ENCODE data around the gene LATS2.
A peak's percentile ranks its signal among the peaks of the same experiment; 100 is the strongest.
"Not testable (repeated sequence)": the region's sequence is repeated elsewhere in the genome, so short reads cannot be mapped to it uniquely, and the experiment has no call there.

The LATS2 gene

DNA sequence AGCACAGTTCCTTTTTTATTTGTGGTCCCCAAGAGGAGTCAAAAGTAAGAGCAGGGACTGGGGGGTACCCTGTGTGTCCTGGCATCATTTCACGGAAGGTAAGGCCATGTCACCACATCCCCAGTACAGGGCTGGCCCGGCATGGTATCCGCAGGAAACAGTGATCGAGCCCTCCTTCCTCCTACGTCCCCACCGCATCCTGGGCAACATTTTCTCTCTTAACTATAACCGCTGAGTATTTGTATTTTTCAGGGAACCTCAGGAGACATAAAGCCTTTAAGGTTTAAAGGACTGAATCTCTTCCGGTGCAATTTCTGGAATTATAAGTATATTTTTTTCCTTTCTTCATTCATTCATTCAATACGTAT, 13.6 kb upstream of the LATS2 start:
- DNase-seq: peak; percentile 3

DNA sequence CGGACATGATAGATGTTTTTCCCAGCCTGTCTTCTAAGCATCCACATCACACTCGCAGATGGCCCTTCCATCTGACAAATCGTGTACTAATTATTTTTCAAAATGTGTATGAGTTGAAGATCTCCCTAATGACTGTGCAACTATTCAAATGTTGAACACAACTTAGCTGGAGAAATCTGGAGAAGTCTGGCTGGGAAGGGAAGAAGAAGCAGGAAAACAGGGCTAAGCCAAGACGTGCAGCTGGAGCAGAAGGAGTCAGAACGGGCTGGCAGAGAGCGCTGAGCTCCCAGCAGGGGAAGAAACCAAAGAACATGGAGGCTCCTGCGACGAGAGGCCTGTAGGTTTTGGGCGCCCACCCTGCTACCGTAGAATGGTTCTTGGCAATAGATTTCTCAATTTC, 13.2 kb upstream of the LATS2 start:
- no peak for DNase-seq

- no peak for DNase-seq
Measured at GRCh38 chr13:21071924-21072323, 10.5 kb upstream of the LATS2 start.

DNA sequence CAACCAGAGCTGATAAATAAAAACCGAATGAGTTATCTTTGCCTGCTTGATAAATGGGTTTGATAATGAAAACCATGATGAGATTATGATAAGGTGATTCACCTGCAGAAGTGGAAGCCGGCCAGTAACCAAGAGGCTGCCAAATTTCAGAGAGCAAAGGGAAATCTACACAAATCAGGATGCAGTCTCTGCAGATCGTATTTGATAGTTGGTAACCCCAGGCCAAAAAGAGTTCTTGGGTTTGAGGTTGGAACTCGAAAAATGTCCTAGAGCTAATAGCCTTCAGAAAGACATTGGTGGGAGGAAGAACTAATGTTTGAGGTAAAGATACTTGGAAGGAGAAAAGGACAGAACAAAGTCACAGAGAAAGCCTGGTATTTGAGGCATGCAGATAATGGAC, 9.6 kb upstream of the LATS2 start:
- no peak for DNase-seq

- no peak for DNase-seq
Measured at GRCh38 chr13:21069561-21070004, 8.2 kb upstream of the LATS2 start.

GRCh38 chr13:21067848-21068247, 6.5 kb upstream of the LATS2 start:
- DNase-seq: no peak

- DNase-seq: no peak
Measured at GRCh38 chr13:21066946-21067345, 5.6 kb upstream of the LATS2 start.

- no peak for DNase-seq
Measured at GRCh38 chr13:21065686-21066085, 4.3 kb upstream of the LATS2 start.

GRCh38 chr13:21063031-21063430, 1.6 kb upstream of the LATS2 start:
- DNase-seq: no peak

GRCh38 chr13:21060338-21061028, 903 bp downstream of the LATS2 start:
- DNase-seq: no peak

GRCh38 chr13:21059641-21060337, 1.6 kb downstream of the LATS2 start:
- no peak for DNase-seq

- DNase-seq: no peak
Measured at GRCh38 chr13:21058361-21058760, 3.0 kb downstream of the LATS2 start.

DNA sequence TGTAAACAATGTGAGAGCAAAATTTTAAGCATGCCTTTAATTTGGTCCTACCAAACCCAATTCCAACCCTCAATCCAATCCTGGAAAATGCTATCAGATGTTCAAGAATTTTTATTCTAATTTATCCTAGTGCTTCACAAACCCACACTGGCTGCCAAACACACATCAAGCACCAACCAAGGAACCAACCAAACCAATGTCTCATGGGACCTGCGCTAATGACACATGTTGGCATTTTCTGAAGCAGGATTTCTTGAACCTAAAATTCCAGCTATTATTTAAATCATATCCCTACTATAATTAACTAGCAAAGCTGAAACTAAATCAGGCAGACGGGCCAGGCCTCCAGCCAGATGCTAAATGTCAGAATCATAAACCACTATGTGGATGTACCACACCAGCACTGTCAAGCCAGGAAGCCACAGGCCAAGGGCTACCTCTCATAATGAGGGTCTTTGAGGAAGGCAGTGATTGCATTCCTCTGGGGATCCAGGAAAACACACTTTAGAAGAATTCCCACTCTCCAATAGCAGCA, 5.8 kb downstream of the LATS2 start:
- no peak for DNase-seq

DNA sequence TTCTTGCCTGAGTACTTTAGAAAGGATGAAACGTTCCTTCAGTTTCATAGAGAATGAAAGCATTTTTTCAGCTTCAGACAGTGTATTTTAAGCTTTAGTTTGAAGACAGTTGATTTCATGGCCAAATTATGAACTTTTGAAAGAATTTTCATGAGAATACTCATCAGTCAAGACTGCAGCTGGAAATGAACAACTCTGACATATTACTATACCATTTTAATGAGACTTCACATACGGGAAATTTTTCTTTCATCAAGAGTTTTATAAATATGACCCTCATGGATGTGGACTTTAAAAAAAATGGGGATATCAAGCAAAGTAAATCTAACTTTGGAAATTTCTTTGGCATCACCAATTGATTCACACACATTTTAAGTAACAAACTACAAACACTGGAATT, 6.4 kb downstream of the LATS2 start:
- no peak for DNase-seq

DNA sequence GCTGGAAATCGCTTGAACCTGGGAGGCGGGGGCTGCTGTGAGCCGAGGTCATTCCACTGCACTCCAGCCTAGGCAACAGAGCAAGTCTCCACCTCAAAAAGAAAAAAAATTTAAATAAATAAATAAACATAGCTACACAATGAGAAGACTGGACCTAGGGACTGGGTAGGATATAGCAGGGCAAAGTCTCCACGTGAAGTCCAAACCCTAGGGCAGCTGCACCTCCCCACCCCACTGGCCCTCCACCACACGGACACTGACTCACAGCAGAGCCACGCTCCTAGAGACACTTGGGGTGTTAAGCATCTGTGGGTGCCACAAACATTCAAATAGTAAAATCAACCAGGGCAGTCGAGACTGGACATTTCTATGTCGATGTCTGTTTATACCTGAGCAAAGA, 7.1 kb downstream of the LATS2 start:
- DNase-seq: no peak

GRCh38 chr13:21053231-21053630, 8.2 kb downstream of the LATS2 start:
- no peak for DNase-seq

DNA sequence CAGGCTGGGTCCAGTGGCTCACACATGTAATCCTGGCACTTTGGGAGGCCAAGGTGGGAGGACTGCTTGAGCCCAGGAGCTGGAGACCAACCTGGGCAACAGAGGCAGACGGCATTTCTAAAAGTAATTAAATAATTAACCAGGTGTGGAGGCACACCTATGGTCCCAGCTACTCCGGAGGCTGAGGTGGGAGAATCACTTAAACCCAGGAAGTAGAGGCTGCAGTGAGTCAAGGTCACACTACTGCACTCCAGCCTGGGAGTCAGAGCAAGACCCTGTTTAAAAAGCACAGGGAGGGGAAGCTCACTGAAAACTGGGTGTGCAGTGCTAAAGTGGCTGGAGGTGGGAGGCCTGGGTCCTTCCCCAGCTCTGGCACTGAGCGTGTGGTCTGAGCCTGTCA, 9.7 kb downstream of the LATS2 start:
- no peak for DNase-seq

GRCh38 chr13:21050288-21051197, 10.8 kb downstream of the LATS2 start:
- no peak for DNase-seq

DNA sequence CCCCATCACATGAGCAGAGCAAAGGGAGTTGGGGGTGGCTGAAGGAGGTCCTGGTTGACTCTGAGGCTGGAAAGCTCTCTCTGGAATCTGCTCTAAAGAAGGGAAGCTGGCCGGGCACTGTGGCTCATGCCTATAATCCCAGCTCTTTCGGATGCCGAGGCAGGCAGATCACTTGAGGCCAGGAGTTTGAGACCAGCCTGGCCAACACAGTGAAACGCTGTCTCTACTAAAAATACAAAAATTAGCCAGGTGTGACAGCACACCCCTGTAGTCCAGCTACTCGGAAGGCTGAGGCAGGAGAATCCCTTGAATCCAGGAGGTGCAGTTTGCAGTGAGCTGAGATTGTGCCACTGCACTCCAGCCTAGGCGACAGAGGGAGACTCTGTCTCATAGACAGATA, 11.7 kb downstream of the LATS2 start:
- DNase-seq: not testable (repeated sequence)

GRCh38 chr13:21048901-21049698, 12.3 kb downstream of the LATS2 start:
- DNase-seq: no peak

DNA sequence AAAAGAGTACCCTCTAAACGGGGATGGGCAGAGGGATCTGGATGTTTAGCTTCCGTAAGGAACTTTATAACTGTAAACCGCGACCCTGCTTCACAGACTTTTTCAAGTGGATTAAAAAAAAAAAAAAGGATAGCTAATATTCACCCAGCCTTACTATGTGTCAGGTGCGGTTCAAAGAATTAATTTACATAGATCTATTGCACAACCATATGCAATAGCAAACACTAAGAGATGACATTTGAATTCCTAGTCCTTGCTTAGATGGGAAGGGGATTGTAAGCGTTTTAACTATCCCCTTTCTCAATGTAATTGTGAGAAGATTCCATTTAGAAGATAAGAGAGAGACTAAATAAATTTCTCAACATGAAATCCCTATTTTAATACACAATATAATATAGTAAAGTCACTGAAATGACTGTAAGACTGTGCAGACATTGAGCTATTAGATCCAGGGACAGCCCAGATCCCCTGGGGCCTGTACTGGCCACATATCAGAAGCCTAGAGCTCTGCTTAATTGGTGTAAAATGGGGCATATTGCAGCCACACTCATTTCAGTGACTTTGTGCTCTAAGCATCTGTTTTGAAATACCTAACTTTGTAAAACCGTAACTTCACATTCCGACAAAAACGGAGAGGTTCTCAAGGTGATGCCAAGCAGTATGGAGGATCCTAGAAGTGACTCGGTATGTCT, 13.6 kb downstream of the LATS2 start:
- no peak for DNase-seq

DNA sequence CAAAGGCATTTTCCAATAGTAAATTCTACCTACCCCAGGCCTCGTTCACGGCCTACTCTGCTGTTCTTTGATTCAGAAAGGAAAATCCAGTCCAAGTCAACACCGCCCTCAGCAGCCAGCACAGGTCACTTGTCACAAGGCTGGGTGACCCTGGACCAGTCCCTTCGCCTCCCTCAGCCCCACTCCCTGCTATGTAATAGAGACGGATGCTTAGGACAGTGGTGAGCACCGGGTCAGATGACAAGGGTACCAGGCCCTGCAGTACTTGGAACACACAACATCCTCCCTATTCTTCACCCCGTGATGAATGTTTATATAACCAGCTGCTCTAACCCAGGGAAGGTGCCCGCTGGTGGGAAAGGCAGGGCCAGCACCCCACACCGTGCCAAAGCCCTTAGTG, 14.3 kb downstream of the LATS2 start:
- no peak for DNase-seq

All from stimulated activated CD4-positive, alpha-beta T cell treated with anti-CD3 and anti-CD28 coated beads, Interleukin-4, amount 100 ng/mL, for 1 hour (primary cell).